ENCODE measurements around the gene KLHDC8A.

DNA sequence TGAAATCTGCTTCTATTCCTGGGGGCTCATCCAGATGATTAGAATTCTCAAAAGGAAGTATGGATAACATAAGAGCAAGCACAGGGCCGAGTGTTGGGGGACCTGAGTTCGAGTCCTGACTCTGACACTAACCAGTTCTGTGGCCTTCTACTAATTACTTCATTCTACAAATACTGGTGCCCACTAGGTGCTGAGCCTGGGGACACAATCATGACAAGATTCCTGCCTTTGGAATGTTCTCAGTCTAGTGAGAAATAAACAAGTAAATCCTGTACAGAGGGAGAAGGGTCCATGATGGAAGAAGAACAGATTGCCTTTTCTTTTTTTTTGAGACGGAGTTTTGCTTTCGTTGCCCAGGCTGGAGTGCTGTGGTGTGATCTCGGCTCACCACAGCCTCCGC is 32.9 kb downstream of the KLHDC8A start:
- TF ChIP-seq POLR2A (IDR thresholded peaks at IDR 0.05), result no peak
- TF ChIP-seq, protein P1, sequence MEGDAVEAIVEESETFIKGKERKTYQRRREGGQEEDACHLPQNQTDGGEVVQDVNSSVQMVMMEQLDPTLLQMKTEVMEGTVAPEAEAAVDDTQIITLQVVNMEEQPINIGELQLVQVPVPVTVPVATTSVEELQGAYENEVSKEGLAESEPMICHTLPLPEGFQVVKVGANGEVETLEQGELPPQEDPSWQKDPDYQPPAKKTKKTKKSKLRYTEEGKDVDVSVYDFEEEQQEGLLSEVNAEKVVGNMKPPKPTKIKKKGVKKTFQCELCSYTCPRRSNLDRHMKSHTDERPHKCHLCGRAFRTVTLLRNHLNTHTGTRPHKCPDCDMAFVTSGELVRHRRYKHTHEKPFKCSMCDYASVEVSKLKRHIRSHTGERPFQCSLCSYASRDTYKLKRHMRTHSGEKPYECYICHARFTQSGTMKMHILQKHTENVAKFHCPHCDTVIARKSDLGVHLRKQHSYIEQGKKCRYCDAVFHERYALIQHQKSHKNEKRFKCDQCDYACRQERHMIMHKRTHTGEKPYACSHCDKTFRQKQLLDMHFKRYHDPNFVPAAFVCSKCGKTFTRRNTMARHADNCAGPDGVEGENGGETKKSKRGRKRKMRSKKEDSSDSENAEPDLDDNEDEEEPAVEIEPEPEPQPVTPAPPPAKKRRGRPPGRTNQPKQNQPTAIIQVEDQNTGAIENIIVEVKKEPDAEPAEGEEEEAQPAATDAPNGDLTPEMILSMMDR (IDR thresholded peaks at IDR 0.05), result no peak
